GM12865 (cell line): Measurements from ENCODE around the gene SLCO1B3.

ENCODE experiments used
- DNase-seq: peaks from one replicate; pipeline ENCODE4 v3.0.0; 2010; ENCODE audit warnings: low read depth
- H3K4me3 ChIP-seq: 2 replicates; pipeline ENCODE4 v1.5.1; 2011; ENCODE audit warnings: mild to moderate bottlenecking, low read depth, low read length, control low read depth
- CTCF ChIP-seq: IDR thresholded peaks from 2 replicates; pipeline ENCODE4 v1.5.1; 2011; ENCODE audit warnings: low read length, control low read depth, low read depth, inconsistent platforms; ENCODE audit not compliant: insufficient read depth; ENCODE audit errors: missing control alignments

The SLCO1B3 gene

DNA sequence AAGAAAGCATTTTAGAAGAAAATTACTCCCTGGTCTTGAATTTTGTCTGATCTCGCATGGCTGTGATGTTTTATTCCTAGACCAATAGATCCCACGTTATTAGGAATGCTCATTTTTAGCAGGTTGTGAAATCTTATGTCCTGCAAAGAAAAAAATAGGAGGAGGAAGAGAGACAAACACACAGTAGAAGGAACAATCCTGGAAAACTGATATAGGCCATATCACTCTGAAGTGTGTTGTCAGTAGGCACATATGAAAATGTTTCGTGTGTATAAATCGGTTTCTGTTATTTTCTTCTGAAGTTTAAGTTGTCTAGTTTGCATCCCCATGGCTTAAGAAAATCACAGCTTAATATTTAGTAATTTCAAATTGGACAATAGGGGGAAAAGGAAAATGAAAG lies 12.4 kb downstream of the SLCO1B3 start:
- TF ChIP-seq CTCF, result no peak
- no peak overlapping the region for H3K4me3 ChIP-seq
- DNase-seq, result no peak

GRCh38 chr12:20829919-20830318 lies 19.4 kb downstream of the SLCO1B3 start:
- no peak for DNase-seq
- no peak overlapping the region for H3K4me3 ChIP-seq
- no peak for TF ChIP-seq CTCF

GRCh38 chr12:20830456-20830855 lies 20.0 kb downstream of the SLCO1B3 start:
- H3K4me3 ChIP-seq, result no peak overlapping the region
- DNase-seq, result no peak
- no peak for TF ChIP-seq CTCF

DNA sequence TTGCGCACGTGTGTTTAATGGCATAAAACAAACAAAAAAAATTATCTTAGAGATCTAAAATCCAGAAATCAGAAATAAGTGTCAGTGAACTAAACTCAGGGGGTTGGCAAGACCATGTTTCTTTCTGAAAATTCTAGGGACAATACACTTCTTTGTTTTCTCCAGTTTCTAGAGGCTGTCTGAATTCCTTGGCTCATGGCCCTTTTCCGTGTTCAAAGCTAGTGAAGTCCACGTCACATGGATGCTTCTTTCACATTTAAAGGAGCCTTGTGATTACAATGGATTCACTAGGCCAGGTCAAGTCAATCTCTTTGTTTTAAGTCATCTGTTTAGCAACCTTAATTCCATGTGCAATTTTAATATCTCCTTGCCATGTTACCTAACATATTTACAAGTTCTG lies 22.4 kb downstream of the SLCO1B3 start:
- no peak overlapping the region for H3K4me3 ChIP-seq
- DNase-seq, result no peak
- no peak for TF ChIP-seq CTCF

- H3K4me3 ChIP-seq, result no peak overlapping the region
- DNase-seq, result no peak
- no peak for TF ChIP-seq CTCF
Measured at GRCh38 chr12:20852649-20853048, 42.1 kb downstream of the SLCO1B3 start.

- no peak for TF ChIP-seq CTCF
- DNase-seq, result no peak
Measured at GRCh38 chr12:20863056-20863455, 52.6 kb downstream of the SLCO1B3 start.

DNA sequence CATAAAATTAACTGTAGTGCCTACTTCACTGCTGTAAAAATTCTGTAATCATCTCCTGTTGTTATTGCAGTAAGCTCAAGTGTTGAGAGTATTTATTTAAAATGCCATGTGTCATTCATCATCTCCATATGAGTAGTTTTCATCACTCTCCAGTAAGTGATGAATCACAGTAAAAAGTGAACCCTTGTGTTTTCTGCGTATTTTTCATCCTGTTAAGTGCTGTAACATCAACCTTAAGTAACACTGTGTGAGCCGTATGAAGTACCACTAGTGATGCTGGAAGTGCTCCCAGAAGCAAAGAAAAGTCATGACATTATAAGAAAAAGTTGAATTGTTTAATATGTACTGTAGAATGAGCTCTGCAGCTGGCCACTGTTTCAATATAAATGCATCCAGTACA lies 55.4 kb downstream of the SLCO1B3 start:
- DNase-seq, result no peak
- no peak for TF ChIP-seq CTCF
- no peak overlapping the region for H3K4me3 ChIP-seq

More at GRCh38 chr12:20863056-20863455, 52.6 kb downstream of the SLCO1B3 start:
- no peak overlapping the region for H3K4me3 ChIP-seq
